Osteocyte (in vitro differentiated cells): ENCODE results near the gene ZDHHC24. TPM values are rescaled to one million over a fixed set of nuclear protein-coding genes. Genes with fewer than 3 reads are reported as not detected.

Source experiments
- DNase-seq: peaks from one replicate; pipeline ENCODE4 v3.0.0; 2021; ENCODE audit warnings: mixed read lengths; ENCODE audit not compliant: unreplicated experiment; ENCODE audit errors: extremely low spot score
- H3K27ac Mint-ChIP-seq: one replicate; pipeline ENCODE4 v1.8.0; 2021; ENCODE audit warnings: mild to moderate bottlenecking, mixed read lengths; ENCODE audit not compliant: unreplicated experiment
- H3K27me3 Mint-ChIP-seq: one replicate; pipeline ENCODE4 v1.8.0; 2021; ENCODE audit warnings: mixed read lengths; ENCODE audit not compliant: unreplicated experiment
- H3K36me3 Mint-ChIP-seq: one replicate; pipeline ENCODE4 v1.8.0; 2021; ENCODE audit warnings: mixed read lengths; ENCODE audit not compliant: unreplicated experiment
- H3K4me1 Mint-ChIP-seq: one replicate; pipeline ENCODE4 v1.8.0; 2021; ENCODE audit warnings: mixed read lengths; ENCODE audit not compliant: unreplicated experiment
- H3K4me3 Mint-ChIP-seq: one replicate; pipeline ENCODE4 v1.8.0; 2021; ENCODE audit warnings: mild to moderate bottlenecking, moderate library complexity, mixed read lengths; ENCODE audit not compliant: unreplicated experiment
- H3K9me3 Mint-ChIP-seq: one replicate; pipeline ENCODE4 v1.8.0; 2021; ENCODE audit warnings: mixed read lengths; ENCODE audit not compliant: unreplicated experiment
- CTCF ChIP-seq: fragments of 200-600 bp; sonication (generic); IDR thresholded peaks from 2 replicates; pipeline ENCODE4 v1.5.0; 2021; ENCODE audit warnings: antibody characterized with exemption, mild to moderate bottlenecking, moderate library complexity
- total RNA-seq: library from RNA; stranded (reverse); gene quantifications from 2 replicates; pipeline ENCODE4 v1.2.1, GENCODE V29; 2021

The ZDHHC24 gene
- total RNA-seq, 1 donor from 2014 or later, result 16.6 TPM

- no peak overlapping the region for H3K4me3 Mint-ChIP-seq
- no peaks in the 10 kb centered on the region for H3K9me3 Mint-ChIP-seq
- no peak for TF ChIP-seq CTCF
- H3K27ac Mint-ChIP-seq, result no peak overlapping the region
- no peaks in the 10 kb centered on the region for H3K4me1 Mint-ChIP-seq
- DNase-seq, result no peak
- peaks cover 9% of the 10 kb centered on the region for H3K36me3 Mint-ChIP-seq
- H3K27me3 Mint-ChIP-seq, result no peaks in the 10 kb centered on the region
These were observed 16.8 kb downstream of the ZDHHC24 start for GRCh38 chr11:66529069-66529468.

DNA sequence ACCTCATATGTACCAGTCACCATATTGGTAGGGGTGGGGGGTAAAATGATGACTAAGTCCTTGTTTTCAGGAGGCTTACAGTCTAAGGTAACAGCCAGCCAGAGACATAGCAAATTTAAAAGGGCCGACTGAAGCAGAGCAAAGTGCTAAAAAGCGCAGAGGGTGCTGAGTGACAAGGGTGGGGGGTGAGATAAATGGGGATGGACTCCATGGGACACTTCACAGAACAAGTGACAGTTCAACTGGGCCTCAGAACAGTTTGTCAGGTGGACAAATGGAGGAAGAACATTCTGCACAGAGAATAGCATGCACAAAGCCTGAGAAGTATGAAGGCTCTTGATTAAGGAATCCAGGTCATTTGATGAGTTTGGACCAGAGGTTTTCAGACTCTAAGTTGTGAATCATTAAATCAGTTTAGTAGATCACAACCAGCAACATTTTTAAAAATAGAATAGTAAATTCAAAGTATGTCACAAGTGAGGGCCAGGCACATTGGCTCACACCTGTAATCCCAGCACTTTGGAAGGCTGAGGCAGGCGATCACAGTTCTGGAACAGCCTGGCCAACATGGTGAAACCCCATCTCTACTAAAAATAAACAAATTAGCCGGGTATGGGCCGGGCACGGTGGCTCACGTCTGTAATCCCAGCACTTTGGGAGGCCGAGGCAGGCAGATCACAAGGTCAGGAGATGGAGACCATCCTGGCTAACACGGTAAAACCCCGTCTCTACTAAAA is 21.4 kb downstream of the ZDHHC24 start:
- H3K27ac Mint-ChIP-seq, result no peak overlapping the region

GRCh38 chr11:66523611-66524010 is 22.2 kb downstream of the ZDHHC24 start:
- no peak for DNase-seq
- H3K36me3 Mint-ChIP-seq, result peaks cover 32% of the 10 kb centered on the region
- H3K27ac Mint-ChIP-seq, result no peak overlapping the region
- no peaks in the 10 kb centered on the region for H3K9me3 Mint-ChIP-seq
- TF ChIP-seq CTCF, result no peak
- no peak overlapping the region for H3K4me3 Mint-ChIP-seq
- H3K27me3 Mint-ChIP-seq, result no peaks in the 10 kb centered on the region
- H3K4me1 Mint-ChIP-seq, result no peaks in the 10 kb centered on the region

More for the DNA sequence above, 21.4 kb downstream of the ZDHHC24 start:
- no peak overlapping the region for H3K4me3 Mint-ChIP-seq
- TF ChIP-seq CTCF, result no peak
- no peaks in the 10 kb centered on the region for H3K27me3 Mint-ChIP-seq
- no peaks in the 10 kb centered on the region for H3K4me1 Mint-ChIP-seq
- peaks cover 30% of the 10 kb centered on the region for H3K36me3 Mint-ChIP-seq
- H3K9me3 Mint-ChIP-seq, result no peaks in the 10 kb centered on the region
- no peak for DNase-seq

DNA sequence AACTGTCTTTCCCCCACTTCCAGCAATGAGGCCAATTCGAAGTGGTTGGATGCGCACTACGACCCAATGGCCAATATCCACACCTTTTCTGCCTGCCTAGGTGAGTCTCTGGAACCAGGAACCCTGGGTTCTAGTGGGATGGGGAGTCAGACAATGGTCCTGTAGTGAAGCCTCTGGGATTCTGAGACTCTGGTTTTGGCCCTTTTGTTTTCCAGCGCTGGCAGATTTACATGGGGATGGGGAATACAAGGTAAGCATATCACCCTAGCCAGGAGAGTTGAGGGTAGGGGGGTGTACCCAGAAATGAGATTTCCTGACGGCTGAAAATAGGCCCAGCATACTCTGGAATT is 34.9 kb downstream of the ZDHHC24 start:
- no peak for TF ChIP-seq CTCF
- Mint-ChIP-seq H3K27me3 (no peaks in the 10 kb centered on the region), H3K4me3 (peak overlapping the region; percentile 93), H3K9me3 (no peaks in the 10 kb centered on the region), H3K27ac (peak overlapping the region; percentile 82), H3K36me3 (peaks cover 11% of the 10 kb centered on the region), H3K4me1 (peaks cover 14% of the 10 kb centered on the region)
- no peak for DNase-seq

DNA sequence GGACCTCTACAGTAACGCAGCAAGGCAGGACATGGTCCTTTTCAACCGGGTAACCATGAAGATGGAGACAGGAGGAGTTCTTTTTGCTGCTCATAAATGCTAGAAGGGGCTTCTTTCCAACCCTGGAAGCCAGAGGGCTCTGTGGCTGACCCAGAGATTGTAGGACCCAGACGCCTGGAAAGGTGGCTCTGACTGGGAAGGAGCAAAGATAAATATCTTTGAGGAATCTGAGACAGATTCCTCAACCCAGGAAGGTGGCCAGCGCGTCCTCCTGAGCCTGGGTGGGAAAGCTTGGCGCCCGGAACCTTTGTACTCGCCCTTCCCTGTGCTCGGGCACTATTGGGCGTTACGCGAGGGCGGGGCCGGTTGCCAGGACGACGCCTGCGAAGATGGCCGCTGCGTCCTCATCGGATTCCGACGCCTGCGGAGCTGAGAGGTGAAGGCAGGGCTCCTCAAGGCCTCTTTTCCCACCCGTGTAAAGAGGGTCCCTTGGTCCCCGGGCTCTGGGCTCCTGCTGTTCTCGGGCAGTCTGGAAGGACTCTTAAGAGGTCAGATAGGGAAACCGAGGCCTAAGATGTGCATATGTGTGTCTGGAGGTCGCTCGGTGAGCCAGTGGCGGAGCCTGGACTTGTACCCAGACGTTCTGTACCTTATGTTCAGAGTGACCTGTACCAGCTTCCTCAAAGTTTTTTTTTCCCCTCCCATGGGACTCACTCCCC is 35.4 kb downstream of the ZDHHC24 start, which contains the start of gene BBS1:
Gene BBS1, plus strand, starts transcription at position 365 of the 719 bp plus-strand sequence. Its CDS starts 25 bp downstream, at position 390.
- no peaks in the 10 kb centered on the region for H3K27me3 Mint-ChIP-seq
- peak within 1 kb of the TSS; percentile 82 for H3K27ac Mint-ChIP-seq
- H3K4me3 Mint-ChIP-seq, result peak within 1 kb of the TSS; percentile 93
- H3K9me3 Mint-ChIP-seq, result no peaks in the 10 kb centered on the region
- peaks cover 14% of the 10 kb centered on the region for H3K4me1 Mint-ChIP-seq
- peak; percentile 93 for DNase-seq
- H3K36me3 Mint-ChIP-seq, result peaks cover 8% of the 10 kb centered on the region
- no peak for TF ChIP-seq CTCF
